Measurements from ENCODE around the gene FGG. TPM values are rescaled to one million over a fixed set of nuclear protein-coding genes. Genes with fewer than 3 reads are reported as not detected.

FGG gene
- total RNA-seq, 2 donors from 2014 or later, result not detected

DNA sequence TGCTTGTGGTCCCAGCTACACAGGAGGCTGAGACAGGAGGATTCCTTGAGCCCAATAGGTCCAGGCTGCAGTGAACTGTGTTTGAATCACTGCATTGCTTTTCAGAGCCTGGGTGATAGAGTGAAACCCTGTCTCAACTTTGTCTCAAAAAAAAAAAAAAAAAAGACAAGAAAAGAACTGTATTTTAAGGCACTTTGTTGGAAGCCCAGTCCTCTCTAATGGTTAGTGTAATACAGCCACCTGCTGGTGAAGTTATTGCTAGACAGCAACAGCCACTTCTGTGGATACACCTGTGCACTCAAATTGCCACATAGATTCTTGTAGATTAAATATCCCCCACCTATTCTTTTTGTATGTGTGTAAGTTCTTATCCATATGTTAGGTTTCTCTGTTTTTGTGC lies 10.1 kb upstream of the FGG start:
- ATAC-seq (no peak), DNase-seq (ENCODE audit: low spot score) (no peak)
- Mint-ChIP-seq H3K4me1 (ENCODE audit: low read depth in 2 of 2) (no peaks in the 10 kb centered on the region), H3K36me3 (no peaks in the 10 kb centered on the region), H3K9me3 (no peaks in the 10 kb centered on the region), H3K27me3 (peaks cover 15 to 21% of the 10 kb centered on the region in 2 donors), H3K4me3 (no peak overlapping the region), H3K27ac (no peak overlapping the region)

DNA sequence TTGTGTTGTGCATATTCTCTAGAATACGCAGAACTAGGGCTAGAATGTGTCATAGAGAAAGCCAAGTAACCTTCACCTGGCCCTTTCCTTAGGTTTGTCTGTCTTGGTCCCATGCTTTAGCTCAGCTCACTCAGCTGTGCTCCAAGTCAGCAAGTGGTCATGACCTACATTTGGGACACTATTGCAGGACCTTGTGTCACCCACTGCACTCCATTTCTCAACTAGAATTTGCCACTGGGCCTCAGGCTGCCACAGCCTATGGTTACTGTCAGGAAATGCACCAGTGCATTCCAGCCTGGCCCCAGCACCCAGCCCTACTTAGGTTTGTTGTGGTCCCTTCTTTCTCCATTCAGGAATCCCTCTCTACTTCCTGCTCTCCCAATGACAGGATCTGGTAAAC lies 7.7 kb upstream of the FGG start:
- DNase-seq (ENCODE audit: low spot score) (no peak), ATAC-seq (no peak)
- H3K27ac Mint-ChIP-seq, result no peak overlapping the region
- H3K9me3 Mint-ChIP-seq, result no peaks in the 10 kb centered on the region
- H3K4me3 Mint-ChIP-seq, result no peak overlapping the region
- no peaks in the 10 kb centered on the region for H3K36me3 Mint-ChIP-seq
- H3K4me1 Mint-ChIP-seq (ENCODE audit: low read depth in 2 of 2), result peaks cover 6 to 10% of the 10 kb centered on the region in 2 donors
- peaks cover 7 to 8% of the 10 kb centered on the region in 2 donors for H3K27me3 Mint-ChIP-seq

DNA sequence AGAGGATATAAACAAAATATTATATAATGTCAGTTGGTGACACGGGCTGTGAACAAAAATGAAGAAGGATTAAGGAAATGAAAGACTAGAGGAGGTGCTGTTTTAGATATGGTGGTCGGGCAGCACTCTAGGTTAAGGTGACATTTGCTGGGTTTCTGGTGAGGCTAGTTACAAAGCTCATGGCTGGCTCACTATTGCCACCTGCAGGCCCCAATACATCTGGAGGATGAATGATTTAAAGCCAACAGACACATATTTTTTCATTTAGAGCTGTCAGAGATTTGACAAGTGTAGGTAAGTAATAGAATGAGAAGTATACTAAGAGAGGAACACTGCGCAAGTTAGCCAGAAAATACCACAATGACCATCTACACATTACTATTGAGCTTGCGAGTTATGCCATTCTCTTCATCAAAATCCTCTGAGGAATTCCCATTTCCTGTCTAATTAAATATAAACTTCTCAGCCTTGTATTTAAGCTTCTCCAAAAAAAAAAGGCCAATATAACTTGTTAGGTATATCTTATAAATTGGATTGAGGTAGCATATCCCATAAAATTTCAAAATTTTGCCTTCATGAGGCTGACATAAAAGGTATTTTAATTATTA lies 6.4 kb upstream of the FGG start:
- DNase-seq (ENCODE audit: low spot score) (no peak), ATAC-seq (no peak)
- no peaks in the 10 kb centered on the region for H3K9me3 Mint-ChIP-seq
- no peak overlapping the region for H3K27ac Mint-ChIP-seq
- H3K36me3 Mint-ChIP-seq, result no peaks in the 10 kb centered on the region
- H3K27me3 Mint-ChIP-seq, result peaks cover 7 to 9% of the 10 kb centered on the region in 2 donors
- H3K4me1 Mint-ChIP-seq (ENCODE audit: low read depth in 2 of 2), result peaks cover 6 to 10% of the 10 kb centered on the region in 2 donors
- H3K4me3 Mint-ChIP-seq, result no peak overlapping the region

DNA sequence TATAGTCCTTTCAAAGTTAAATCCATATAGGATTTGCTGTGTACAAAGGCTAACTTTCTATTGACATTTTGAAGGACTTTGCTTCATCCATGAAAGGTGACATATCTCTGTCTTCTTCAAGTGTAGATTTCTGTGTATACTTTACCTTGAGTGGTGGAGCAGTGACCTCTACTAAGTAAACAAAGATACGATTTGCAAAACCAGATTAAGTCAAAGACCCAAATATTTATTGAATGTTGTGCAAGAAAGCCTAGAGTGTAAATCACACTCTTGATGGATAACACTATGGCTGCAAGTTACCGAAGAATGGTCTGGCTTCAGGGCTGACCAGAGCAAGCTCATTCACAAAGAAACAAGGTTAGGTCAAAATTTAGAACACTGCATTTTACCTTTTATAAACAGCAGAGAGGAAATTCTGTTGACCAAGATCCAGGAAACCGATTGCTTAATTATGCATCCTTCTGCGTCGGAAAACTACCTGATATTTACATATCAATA lies 5.4 kb upstream of the FGG start:
- DNase-seq (ENCODE audit: low spot score), result no peak
- Mint-ChIP-seq H3K4me1 (ENCODE audit: low read depth in 2 of 2) (peaks cover 6 to 10% of the 10 kb centered on the region in 2 donors), H3K4me3 (no peak overlapping the region), H3K36me3 (no peaks in the 10 kb centered on the region), H3K9me3 (no peaks in the 10 kb centered on the region), H3K27me3 (peaks cover 7 to 14% of the 10 kb centered on the region in 2 donors), H3K27ac (no peak overlapping the region)
- no peak for ATAC-seq

DNA sequence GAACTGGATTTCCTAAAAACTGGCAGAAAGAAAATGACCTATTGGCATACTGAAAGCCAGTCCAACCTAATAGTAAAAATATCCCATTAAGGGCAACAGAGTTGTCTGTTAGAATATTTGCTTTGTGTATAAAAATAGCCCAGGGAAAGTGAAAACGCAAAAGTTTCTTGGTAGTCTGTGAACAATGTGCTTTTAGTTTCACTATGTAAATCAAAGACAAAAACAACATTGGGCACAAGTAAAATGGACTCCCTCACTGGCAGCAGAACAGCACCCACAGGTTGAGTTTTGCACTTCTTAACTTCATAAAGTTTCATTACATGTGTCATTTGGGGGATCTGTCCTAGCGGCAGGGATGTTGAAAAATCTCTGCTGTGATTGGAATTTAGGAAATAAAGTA lies 4.3 kb upstream of the FGG start:
- Mint-ChIP-seq H3K4me1 (ENCODE audit: low read depth in 2 of 2) (peaks cover 6 to 10% of the 10 kb centered on the region in 2 donors), H3K36me3 (no peaks in the 10 kb centered on the region), H3K9me3 (no peaks in the 10 kb centered on the region), H3K27ac (no peak overlapping the region), H3K4me3 (no peak overlapping the region), H3K27me3 (peaks cover 7 to 13% of the 10 kb centered on the region in 2 donors)
- DNase-seq (ENCODE audit: low spot score) (no peak), ATAC-seq (no peak)

DNA sequence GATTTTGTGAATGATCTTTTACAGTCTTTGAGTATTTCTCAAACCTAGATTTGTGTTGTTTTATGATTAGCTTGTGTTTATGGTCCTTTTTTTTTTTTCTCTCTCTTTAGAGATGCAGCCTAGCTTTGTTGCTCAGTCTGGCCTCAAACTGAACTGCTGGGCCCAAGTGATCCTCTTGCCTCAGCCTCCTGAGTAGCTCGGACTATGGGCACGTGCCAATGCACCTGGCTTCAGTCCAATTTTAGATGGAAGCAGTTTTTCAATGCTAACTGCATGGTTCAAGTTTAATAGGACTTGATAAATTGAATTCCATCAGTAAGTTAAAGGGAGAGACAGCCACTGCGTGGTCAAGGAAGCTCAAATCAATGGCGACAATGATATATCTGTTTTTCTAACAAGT lies 3.8 kb upstream of the FGG start:
- H3K4me1 Mint-ChIP-seq (ENCODE audit: low read depth in 2 of 2), result peaks cover 6 to 10% of the 10 kb centered on the region in 2 donors
- H3K27ac Mint-ChIP-seq, result no peak overlapping the region
- no peaks in the 10 kb centered on the region for H3K9me3 Mint-ChIP-seq
- no peaks in the 10 kb centered on the region for H3K36me3 Mint-ChIP-seq
- DNase-seq (ENCODE audit: low spot score) (no peak), ATAC-seq (no peak)
- H3K27me3 Mint-ChIP-seq, result peaks cover 3 to 9% of the 10 kb centered on the region in 2 donors
- no peak overlapping the region for H3K4me3 Mint-ChIP-seq

DNA sequence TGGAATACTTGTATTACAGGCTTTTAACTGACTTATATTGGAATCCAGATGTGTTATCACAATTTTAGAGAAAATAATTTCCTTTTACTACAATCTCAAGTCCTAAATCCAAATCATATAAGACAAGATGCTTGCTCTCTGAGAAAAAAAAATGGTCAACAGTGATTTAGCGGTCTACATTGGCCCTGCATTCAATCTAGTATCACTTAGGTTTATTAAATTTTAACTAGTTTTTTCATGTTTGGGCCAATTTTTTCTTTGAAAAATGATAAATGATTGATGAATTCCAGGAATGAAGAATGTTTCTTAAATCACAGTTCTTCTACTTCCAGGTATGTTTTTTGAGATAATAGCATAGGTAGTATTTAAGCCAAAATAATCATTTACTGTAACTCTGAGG lies 2.8 kb upstream of the FGG start:
- H3K9me3 Mint-ChIP-seq, result no peaks in the 10 kb centered on the region
- DNase-seq (ENCODE audit: low spot score), result no peak
- no peaks in the 10 kb centered on the region for H3K36me3 Mint-ChIP-seq
- H3K27me3 Mint-ChIP-seq, result peaks cover 3 to 14% of the 10 kb centered on the region in 2 donors
- H3K4me1 Mint-ChIP-seq (ENCODE audit: low read depth in 2 of 2), result peaks cover 6 to 10% of the 10 kb centered on the region in 2 donors
- no peak overlapping the region for H3K27ac Mint-ChIP-seq
- ATAC-seq, result no peak
- no peak overlapping the region for H3K4me3 Mint-ChIP-seq

DNA sequence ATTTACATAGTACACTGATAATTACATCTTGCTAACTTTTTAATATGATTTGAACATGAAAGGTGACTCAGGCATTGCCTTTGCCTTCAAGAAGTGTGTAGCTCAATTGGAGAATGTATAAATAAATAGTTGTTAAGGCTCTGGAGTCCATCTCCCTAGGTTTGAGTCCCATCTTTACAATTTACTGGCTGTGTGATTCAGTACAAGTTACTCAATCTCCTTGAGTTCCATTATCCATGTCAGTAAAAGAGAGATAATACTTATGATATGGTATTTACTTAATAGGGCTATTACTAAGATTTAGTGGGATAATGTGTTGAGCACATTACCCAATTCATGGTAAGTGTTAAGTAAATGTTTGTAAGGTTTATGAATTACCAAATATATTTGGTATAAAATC lies 1.9 kb upstream of the FGG start:
- H3K27ac Mint-ChIP-seq, result no peak overlapping the region
- no peak overlapping the region for H3K4me3 Mint-ChIP-seq
- DNase-seq (ENCODE audit: low spot score) (no peak), ATAC-seq (no peak)
- peaks cover 6 to 10% of the 10 kb centered on the region in 2 donors for H3K4me1 Mint-ChIP-seq (ENCODE audit: low read depth in 2 of 2)
- H3K36me3 Mint-ChIP-seq, result no peaks in the 10 kb centered on the region
- H3K9me3 Mint-ChIP-seq, result no peaks in the 10 kb centered on the region
- peaks cover 3 to 14% of the 10 kb centered on the region in 2 donors for H3K27me3 Mint-ChIP-seq

DNA sequence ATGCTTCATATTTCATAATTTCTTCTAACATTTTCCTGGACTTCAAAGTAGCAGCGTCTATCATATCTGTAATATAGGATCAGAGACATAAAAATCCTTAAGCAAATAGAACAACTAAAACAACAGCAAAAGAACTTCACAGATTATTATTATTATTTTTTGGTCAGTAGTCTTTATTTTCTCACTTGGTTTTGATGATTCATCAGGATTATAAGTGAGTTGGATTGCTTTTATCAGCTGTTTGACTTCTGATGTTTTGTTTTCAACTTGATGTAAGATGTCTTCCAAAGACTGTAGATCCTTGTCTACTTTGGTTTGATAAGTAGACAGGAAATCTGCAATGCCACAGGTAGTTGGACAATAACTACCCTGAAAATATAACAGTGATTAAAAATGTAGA lies 623 bp downstream of the FGG start:
- no peak overlapping the region for H3K27ac Mint-ChIP-seq
- no peak overlapping the region for H3K4me3 Mint-ChIP-seq
- H3K9me3 Mint-ChIP-seq, result no peaks in the 10 kb centered on the region
- DNase-seq (ENCODE audit: low spot score) (no peak), ATAC-seq (no peak)
- peaks cover 4 to 6% of the 10 kb centered on the region in 2 donors for H3K4me1 Mint-ChIP-seq (ENCODE audit: low read depth in 2 of 2)
- peaks cover 7 to 25% of the 10 kb centered on the region in 2 donors for H3K27me3 Mint-ChIP-seq
- H3K36me3 Mint-ChIP-seq, result no peaks in the 10 kb centered on the region

DNA sequence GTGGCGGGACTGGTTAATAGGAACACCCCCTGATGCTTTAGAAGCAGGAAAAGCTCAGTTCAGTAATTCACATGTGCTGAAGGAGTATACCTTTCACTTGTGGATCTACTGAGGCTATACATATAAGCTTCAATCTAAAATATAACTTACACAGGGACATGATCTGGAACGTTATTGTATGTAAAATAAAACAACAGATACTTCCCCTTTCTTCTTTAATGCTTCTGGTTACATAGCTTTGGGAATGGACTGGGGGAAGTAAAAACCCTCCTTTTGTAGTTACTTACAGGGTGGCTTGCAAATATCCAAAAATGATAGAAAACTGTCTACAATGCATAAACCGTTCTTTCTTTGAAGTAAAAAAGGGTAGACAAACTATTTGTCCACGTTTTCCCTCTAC lies 1.9 kb downstream of the FGG start:
- DNase-seq (ENCODE audit: low spot score) (no peak), ATAC-seq (no peak)
- Mint-ChIP-seq H3K27ac (no peak overlapping the region), H3K4me3 (no peak overlapping the region), H3K9me3 (no peaks in the 10 kb centered on the region), H3K36me3 (no peaks in the 10 kb centered on the region), H3K27me3 (peaks cover 9 to 35% of the 10 kb centered on the region in 2 donors), H3K4me1 (ENCODE audit: low read depth in 2 of 2) (no peaks in the 10 kb centered on the region)

DNA sequence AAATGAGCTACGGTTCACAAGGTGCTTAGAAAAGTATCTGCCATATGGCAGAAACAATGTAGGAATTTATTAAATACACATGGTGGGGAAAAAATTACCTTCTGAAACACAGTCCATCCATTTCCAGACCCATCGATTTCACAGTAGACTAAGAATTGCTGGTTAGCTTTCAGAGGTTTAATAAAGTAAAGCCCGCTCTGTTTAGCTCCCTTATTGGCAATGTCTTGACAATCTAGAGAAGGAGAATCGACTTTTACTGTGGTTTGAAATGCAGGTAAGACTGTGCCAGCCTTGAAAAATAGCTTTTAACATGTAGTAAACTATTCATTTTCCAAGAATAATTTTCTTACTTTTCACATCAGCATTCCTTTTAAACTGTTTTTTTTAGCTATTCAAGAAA lies 2.9 kb downstream of the FGG start:
- DNase-seq (ENCODE audit: low spot score) (no peak), ATAC-seq (no peak)
- no peak overlapping the region for H3K4me3 Mint-ChIP-seq
- H3K27ac Mint-ChIP-seq, result no peak overlapping the region
- H3K9me3 Mint-ChIP-seq, result no peaks in the 10 kb centered on the region
- H3K27me3 Mint-ChIP-seq, result peaks cover 12 to 35% of the 10 kb centered on the region in 2 donors
- no peaks in the 10 kb centered on the region for H3K4me1 Mint-ChIP-seq (ENCODE audit: low read depth in 2 of 2)
- no peaks in the 10 kb centered on the region for H3K36me3 Mint-ChIP-seq

DNA sequence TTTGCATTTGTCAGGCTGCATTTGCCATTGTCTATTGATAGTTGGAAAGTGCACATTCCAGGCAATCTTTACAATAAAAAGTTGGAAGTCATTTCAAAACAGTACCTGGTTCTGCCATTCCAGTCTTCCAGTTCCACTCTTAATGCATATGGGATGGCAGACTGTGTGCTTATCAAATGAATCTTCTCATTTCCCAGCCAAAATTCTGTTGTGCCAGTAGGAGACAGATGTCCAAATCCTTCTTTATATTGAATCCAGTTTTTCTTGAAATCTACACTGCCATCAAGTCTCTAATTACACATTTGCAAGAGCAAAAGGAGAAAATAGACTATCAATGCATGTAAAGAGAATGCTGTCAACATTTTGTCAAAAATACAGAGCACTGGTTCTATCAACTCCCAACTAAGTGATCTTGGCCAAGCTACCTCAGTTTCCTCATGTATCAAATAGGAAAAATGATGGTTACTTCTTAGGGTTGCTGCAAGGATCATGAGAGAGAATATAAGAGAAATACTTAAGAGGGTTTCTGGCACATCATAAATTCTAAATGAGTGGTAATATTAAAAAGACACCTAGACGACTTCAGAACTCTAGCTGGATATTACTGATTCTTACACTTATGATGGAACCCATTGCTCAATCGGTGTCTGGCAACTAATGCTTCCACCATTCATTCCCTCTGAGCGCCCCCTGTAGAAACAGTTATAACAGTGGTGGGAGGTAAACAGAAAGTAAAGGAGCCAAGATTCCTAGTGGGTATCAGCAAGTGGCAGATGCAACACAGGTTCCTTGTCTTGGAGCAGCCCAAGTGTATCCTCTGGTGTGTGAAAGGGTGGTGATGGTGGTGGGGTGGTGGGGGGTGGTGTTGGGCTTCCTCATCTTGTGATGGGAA lies 3.8 kb downstream of the FGG start:
- Mint-ChIP-seq H3K27ac (no peak overlapping the region), H3K9me3 (no peaks in the 10 kb centered on the region), H3K4me1 (ENCODE audit: low read depth in 2 of 2) (no peaks in the 10 kb centered on the region), H3K27me3 (peaks cover 10 to 30% of the 10 kb centered on the region in 2 donors), H3K36me3 (no peaks in the 10 kb centered on the region), H3K4me3 (no peak overlapping the region)
- DNase-seq (ENCODE audit: low spot score), result no peak
- no peak for ATAC-seq

DNA sequence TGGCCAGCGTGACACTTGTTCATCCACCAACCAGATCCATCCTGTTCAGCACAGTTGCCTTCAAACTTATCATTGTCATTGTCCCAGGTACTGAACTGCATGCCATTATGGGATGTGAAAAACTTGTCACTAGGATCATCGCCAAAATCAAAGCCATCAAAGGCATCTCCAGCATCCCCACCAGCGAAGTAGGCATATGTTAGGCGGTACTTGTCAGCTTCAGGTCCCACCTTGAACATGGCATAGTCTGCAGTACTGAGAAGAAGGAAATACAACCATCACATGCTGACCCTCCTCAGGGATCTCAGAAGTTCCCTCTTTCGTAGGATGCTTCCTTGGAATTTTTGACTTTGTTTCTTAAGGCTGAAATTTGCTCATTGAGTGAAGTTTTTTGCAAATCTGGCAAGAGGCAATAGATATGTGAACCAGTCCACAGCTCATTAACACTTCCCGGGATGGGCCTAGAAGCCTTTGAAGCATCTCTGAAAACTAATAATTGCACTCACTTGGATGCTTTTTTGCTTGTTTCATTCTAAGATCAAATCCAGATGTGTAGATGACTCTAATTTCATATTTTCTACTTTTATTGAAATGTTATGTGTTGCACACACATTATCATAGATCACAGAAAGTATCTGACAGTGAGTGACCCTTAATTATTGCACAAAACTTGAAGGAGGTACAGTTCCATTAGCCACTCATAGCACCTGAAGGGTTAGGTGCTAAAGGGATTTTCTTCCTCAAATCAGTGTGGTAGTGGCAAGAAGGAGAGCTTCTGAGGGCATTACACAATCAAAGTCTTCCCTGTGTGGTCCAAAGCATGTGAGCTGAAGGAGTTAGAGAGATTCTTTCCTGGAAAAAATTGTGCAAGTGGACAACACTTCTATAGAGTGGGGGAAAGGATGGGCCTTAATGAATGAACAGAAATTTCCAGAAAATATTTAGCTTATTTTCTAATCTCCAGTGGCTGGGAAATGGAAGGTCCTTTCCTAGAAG lies 5.4 kb downstream of the FGG start:
- Mint-ChIP-seq H3K27me3 (peaks cover 14 to 39% of the 10 kb centered on the region in 2 donors), H3K4me1 (ENCODE audit: low read depth in 2 of 2) (no peaks in the 10 kb centered on the region), H3K4me3 (no peak overlapping the region), H3K27ac (no peak overlapping the region), H3K9me3 (no peaks in the 10 kb centered on the region), H3K36me3 (no peaks in the 10 kb centered on the region)
- DNase-seq (ENCODE audit: low spot score), result no peak
- ATAC-seq, result no peak

Measured in natural killer cell treated with Interleukin-12 subunit alpha and Interleukin-12 subunit beta and Interleukin-15 and Interleukin-18, amount 100 ng/mL, for 72 hours (primary cell).